Mesendoderm (in vitro differentiated cells): ENCODE data around the gene FGF4.

Experiments used
- DNase-seq: peaks from one replicate; pipeline ENCODE4 v3.0.0; 2013
- H2AK5ac ChIP-seq: 2 replicates; pipeline ENCODE4 v1.6.1; 2013; ENCODE audit warnings: low read length, inconsistent platforms
- H2BK120ac ChIP-seq: 2 replicates; pipeline ENCODE4 v1.6.1; 2013; ENCODE audit warnings: low read depth, mild to moderate bottlenecking, low read length, moderate library complexity, mixed read lengths
- H2BK15ac ChIP-seq: replicated peaks from 2 replicates; pipeline ENCODE4 v1.6.1; 2013; ENCODE audit warnings: low read depth, mild to moderate bottlenecking, moderate library complexity
- H2BK5ac ChIP-seq: 2 replicates; pipeline ENCODE4 v1.6.1; 2013; ENCODE audit warnings: low read length, inconsistent platforms
- H3K18ac ChIP-seq: 2 replicates; pipeline ENCODE4 v1.6.1; 2013; ENCODE audit warnings: mild to moderate bottlenecking, low read length, mixed read lengths
- H3K23ac ChIP-seq: one replicate; pipeline ENCODE4 v1.6.1; 2013; ENCODE audit warnings: low read length
- H3K27ac ChIP-seq: 2 replicates; pipeline ENCODE4 v1.5.1; 2013; ENCODE audit warnings: low read depth, mild to moderate bottlenecking, inconsistent platforms, low read length, moderate library complexity
- H3K27me3 ChIP-seq: 2 replicates; pipeline ENCODE4 v1.6.1; 2013; ENCODE audit warnings: low read length, control low read depth, mild to moderate bottlenecking, inconsistent platforms; ENCODE audit not compliant: insufficient read depth, poor library complexity
- H3K36me3 ChIP-seq: 2 replicates; pipeline ENCODE4 v1.6.1; 2013; ENCODE audit warnings: low read length, inconsistent platforms; ENCODE audit not compliant: control insufficient read depth, insufficient read depth
- H3K4ac ChIP-seq: one replicate; pipeline ENCODE4 v1.6.1; 2013; ENCODE audit warnings: low read depth, mild to moderate bottlenecking, low read length, moderate library complexity
- H3K4me1 ChIP-seq: 2 replicates; pipeline ENCODE4 v1.6.1; 2013; ENCODE audit warnings: low read depth, low read length, inconsistent platforms; ENCODE audit not compliant: control insufficient read depth
- H3K4me2 ChIP-seq: 2 replicates; pipeline ENCODE4 v1.6.1; 2013; ENCODE audit warnings: low read length
- H3K4me3 ChIP-seq: 2 replicates; pipeline ENCODE4 v1.5.1; 2013; ENCODE audit warnings: mild to moderate bottlenecking, low read length
- H3K56ac ChIP-seq: one replicate; pipeline ENCODE4 v1.6.1; 2013; ENCODE audit warnings: low read length
- H3K79me1 ChIP-seq: 2 replicates; pipeline ENCODE4 v1.6.1; 2013; ENCODE audit warnings: low read length, inconsistent platforms
- H3K79me2 ChIP-seq: 2 replicates; pipeline ENCODE4 v1.6.1; 2013; ENCODE audit warnings: mild to moderate bottlenecking, low read length; ENCODE audit not compliant: control insufficient read depth, insufficient read depth
- H3K9ac ChIP-seq: 2 replicates; pipeline ENCODE4 v1.6.1; 2013; ENCODE audit warnings: low read length, inconsistent platforms
- H4K5ac ChIP-seq: one replicate; pipeline ENCODE4 v1.6.1; 2013; ENCODE audit warnings: low read length
- H4K8ac ChIP-seq: one replicate; pipeline ENCODE4 v1.6.1; 2013; ENCODE audit warnings: low read depth, mild to moderate bottlenecking, control low read depth, low read length, moderate library complexity
- WGBS: extraction: QIAGEN DNeasy Blood & Tissue Kit; methylation state at CpG from one replicate; pipeline ENCODE4 v1.1.7; 2013; ENCODE audit warnings: low lambda C conversion rate, missing lambda C conversion rate; ENCODE audit not compliant: insufficient coverage; ENCODE audit errors: extremely low coverage; 5-methylcytosine and 5-hydroxymethylcytosine counted together

The FGF4 gene

GRCh38 chr11:69815973-69816372, 40.8 kb upstream of the FGF4 start:
- no peak overlapping the region for H3K27ac ChIP-seq
- H2AK5ac ChIP-seq, result no peak overlapping the region
- H3K79me1 ChIP-seq, result no peaks in the 10 kb centered on the region
- WGBS, result no CpG with 5 or more reads among the region's 13 CpGs
- no peak overlapping the region for H3K9ac ChIP-seq
- no peak overlapping the region for H2BK5ac ChIP-seq
- H2BK120ac ChIP-seq, result no peak overlapping the region
- peaks cover 41% of the 10 kb centered on the region for H3K27me3 ChIP-seq
- DNase-seq, result no peak
- no peak overlapping the region for H4K8ac ChIP-seq
- H3K36me3 ChIP-seq, result no peaks in the 10 kb centered on the region
- H3K18ac ChIP-seq, result no peak overlapping the region
- H2BK15ac ChIP-seq, result no peak overlapping the region
- no peaks in the 10 kb centered on the region for H3K4me1 ChIP-seq
- no peak overlapping the region for H4K5ac ChIP-seq
- H3K79me2 ChIP-seq, result no peaks in the 10 kb centered on the region
- no peak overlapping the region for H3K23ac ChIP-seq
- no peak overlapping the region for H3K56ac ChIP-seq
- no peak overlapping the region for H3K4ac ChIP-seq
- no peak overlapping the region for H3K4me2 ChIP-seq
- H3K4me3 ChIP-seq, result no peak overlapping the region

- Histone ChIP-seq H3K36me3 (no peaks in the 10 kb centered on the region), H2BK5ac (no peak overlapping the region), H2BK120ac (no peak overlapping the region), H2BK15ac (no peak overlapping the region), H3K18ac (no peak overlapping the region), H3K9ac (no peak overlapping the region), H4K8ac (no peak overlapping the region), H3K27me3 (peaks cover 36% of the 10 kb centered on the region), H3K23ac (no peak overlapping the region), H3K4me3 (no peak overlapping the region), H3K4me1 (no peaks in the 10 kb centered on the region), H3K27ac (no peak overlapping the region), H3K79me2 (no peaks in the 10 kb centered on the region), H3K79me1 (no peaks in the 10 kb centered on the region), H3K4ac (no peak overlapping the region), H2AK5ac (no peak overlapping the region), H3K56ac (no peak overlapping the region), H4K5ac (no peak overlapping the region), H3K4me2 (no peak overlapping the region)
- DNase-seq, result no peak
Observed at GRCh38 chr11:69814902-69815301, 39.8 kb upstream of the FGF4 start.

DNA sequence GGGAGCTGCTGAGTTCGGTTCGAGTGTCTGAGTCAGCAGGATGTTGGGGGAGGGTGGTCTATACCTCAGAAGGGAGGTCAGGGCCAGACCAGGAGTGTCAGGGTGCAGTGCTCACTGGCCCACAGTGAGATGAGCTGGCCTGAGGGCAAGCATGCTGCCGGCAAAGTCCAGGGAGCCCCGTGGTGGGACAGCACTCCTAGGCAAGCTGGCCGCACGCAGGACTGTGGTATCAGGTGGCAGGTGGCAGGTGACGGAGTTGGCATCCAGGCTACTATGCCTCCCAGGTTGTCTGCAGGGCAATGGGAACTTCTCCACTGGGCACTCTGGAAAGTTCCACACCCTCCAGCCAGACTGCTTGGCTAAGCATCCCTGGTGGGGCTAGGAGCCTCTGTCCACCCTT, 39.3 kb upstream of the FGF4 start:
- H3K18ac ChIP-seq, result no peak overlapping the region
- peaks cover 31% of the 10 kb centered on the region for H3K27me3 ChIP-seq
- H2BK120ac ChIP-seq, result no peak overlapping the region
- H3K4me1 ChIP-seq, result no peaks in the 10 kb centered on the region
- no peaks in the 10 kb centered on the region for H3K79me1 ChIP-seq
- H3K9ac ChIP-seq, result no peak overlapping the region
- no peak overlapping the region for H3K4ac ChIP-seq
- H3K27ac ChIP-seq, result no peak overlapping the region
- H3K36me3 ChIP-seq, result no peaks in the 10 kb centered on the region
- H4K5ac ChIP-seq, result no peak overlapping the region
- no peak overlapping the region for H3K4me3 ChIP-seq
- H3K23ac ChIP-seq, result no peak overlapping the region
- H3K56ac ChIP-seq, result no peak overlapping the region
- no peak overlapping the region for H3K4me2 ChIP-seq
- no peak for DNase-seq
- no peak overlapping the region for H4K8ac ChIP-seq
- no peak overlapping the region for H2BK15ac ChIP-seq
- H2AK5ac ChIP-seq, result no peak overlapping the region
- WGBS, result no CpG with 5 or more reads among the region's 7 CpGs
- no peaks in the 10 kb centered on the region for H3K79me2 ChIP-seq
- H2BK5ac ChIP-seq, result no peak overlapping the region

DNA sequence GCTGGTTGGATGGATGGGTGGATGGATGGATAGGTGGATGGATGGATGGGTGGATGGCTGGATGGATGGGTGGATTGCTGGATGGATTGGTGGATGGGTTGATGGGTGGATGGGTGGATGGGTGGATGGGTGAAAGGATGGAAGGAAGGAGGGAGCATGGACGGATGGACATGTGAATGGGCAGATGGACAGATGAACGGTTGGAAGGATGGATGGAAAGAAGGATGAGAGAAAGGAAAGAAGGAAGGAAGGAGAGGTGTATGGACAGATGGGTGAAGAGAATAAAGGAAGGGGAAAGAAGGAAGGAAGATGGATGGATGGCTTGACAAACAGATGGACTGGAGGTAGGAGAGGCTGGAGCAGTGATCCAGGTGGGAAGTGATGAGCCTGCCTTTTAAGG, 38.7 kb upstream of the FGF4 start:
- H3K27me3 ChIP-seq, result peaks cover 28% of the 10 kb centered on the region
- 100% methylated on average over 2 of the region's 2 CpGs for WGBS
- H4K8ac ChIP-seq, result no peak overlapping the region
- H2BK15ac ChIP-seq, result no peak overlapping the region
- no peaks in the 10 kb centered on the region for H3K79me1 ChIP-seq
- no peak overlapping the region for H3K9ac ChIP-seq
- H4K5ac ChIP-seq, result no peak overlapping the region
- no peak overlapping the region for H3K23ac ChIP-seq
- H3K56ac ChIP-seq, result no peak overlapping the region
- no peak overlapping the region for H2AK5ac ChIP-seq
- no peaks in the 10 kb centered on the region for H3K36me3 ChIP-seq
- H3K18ac ChIP-seq, result no peak overlapping the region
- H3K27ac ChIP-seq, result no peak overlapping the region
- no peak overlapping the region for H2BK5ac ChIP-seq
- H3K79me2 ChIP-seq, result no peaks in the 10 kb centered on the region
- H3K4me2 ChIP-seq, result no peak overlapping the region
- no peak overlapping the region for H3K4ac ChIP-seq
- H2BK120ac ChIP-seq, result no peak overlapping the region
- no peak for DNase-seq
- H3K4me1 ChIP-seq, result no peaks in the 10 kb centered on the region
- H3K4me3 ChIP-seq, result no peak overlapping the region

GRCh38 chr11:69812946-69813345, 37.8 kb upstream of the FGF4 start:
- no peak overlapping the region for H3K18ac ChIP-seq
- no peak for DNase-seq
- H3K23ac ChIP-seq, result no peak overlapping the region
- H3K27me3 ChIP-seq, result peaks cover 19% of the 10 kb centered on the region
- H3K36me3 ChIP-seq, result no peaks in the 10 kb centered on the region
- H3K4me1 ChIP-seq, result no peaks in the 10 kb centered on the region
- H3K4me2 ChIP-seq, result no peak overlapping the region
- H3K4me3 ChIP-seq, result no peak overlapping the region
- no peak overlapping the region for H3K4ac ChIP-seq
- H2BK15ac ChIP-seq, result no peak overlapping the region
- no peaks in the 10 kb centered on the region for H3K79me1 ChIP-seq
- no peak overlapping the region for H3K56ac ChIP-seq
- no peak overlapping the region for H2BK120ac ChIP-seq
- H4K8ac ChIP-seq, result no peak overlapping the region
- no peak overlapping the region for H4K5ac ChIP-seq
- H3K9ac ChIP-seq, result no peak overlapping the region
- no CpG with 5 or more reads among the region's 10 CpGs for WGBS
- H3K27ac ChIP-seq, result no peak overlapping the region
- no peak overlapping the region for H2BK5ac ChIP-seq
- no peaks in the 10 kb centered on the region for H3K79me2 ChIP-seq
- H2AK5ac ChIP-seq, result no peak overlapping the region

DNA sequence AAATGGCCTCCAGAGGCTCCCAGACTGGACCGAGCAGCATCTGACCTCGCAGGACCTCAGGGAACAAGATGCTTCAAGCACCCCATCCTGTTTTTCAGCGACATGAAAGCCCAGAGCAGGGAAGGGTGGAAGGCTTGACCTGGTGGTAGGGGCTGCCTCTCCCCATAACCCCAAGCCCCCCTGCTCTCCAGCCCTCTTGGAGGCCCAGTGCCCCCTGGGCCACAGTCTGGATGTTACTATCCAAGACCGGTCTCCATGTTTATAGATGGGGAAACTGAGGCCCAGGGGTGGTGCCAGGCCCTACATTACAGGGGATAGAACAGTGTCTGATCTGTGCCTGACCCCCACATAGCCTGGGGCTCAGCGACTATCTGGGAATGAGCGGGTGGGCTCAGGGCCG, 37.1 kb upstream of the FGF4 start:
- H3K79me2 ChIP-seq, result no peaks in the 10 kb centered on the region
- H3K9ac ChIP-seq, result no peak overlapping the region
- no peak for DNase-seq
- no peak overlapping the region for H3K23ac ChIP-seq
- H4K8ac ChIP-seq, result no peak overlapping the region
- no peak overlapping the region for H2BK5ac ChIP-seq
- no peak overlapping the region for H2BK120ac ChIP-seq
- H3K36me3 ChIP-seq, result no peaks in the 10 kb centered on the region
- no peak overlapping the region for H2BK15ac ChIP-seq
- no peak overlapping the region for H3K4me2 ChIP-seq
- H2AK5ac ChIP-seq, result no peak overlapping the region
- no peak overlapping the region for H3K56ac ChIP-seq
- no peak overlapping the region for H4K5ac ChIP-seq
- H3K4me3 ChIP-seq, result no peak overlapping the region
- no peaks in the 10 kb centered on the region for H3K79me1 ChIP-seq
- peaks cover 13% of the 10 kb centered on the region for H3K27me3 ChIP-seq
- no peaks in the 10 kb centered on the region for H3K4me1 ChIP-seq
- no peak overlapping the region for H3K27ac ChIP-seq
- WGBS, result no CpG with 5 or more reads among the region's 7 CpGs
- H3K18ac ChIP-seq, result no peak overlapping the region
- H3K4ac ChIP-seq, result no peak overlapping the region
